NCI-H748 treated with DMSO at 0.1 percent for 48 hours (cell line): ENCODE results near the gene EPSTI1.
A peak's percentile ranks its signal among the peaks of the same experiment; 100 is the strongest.
"Not testable (repeated sequence)": the region's sequence is repeated elsewhere in the genome, so short reads cannot be mapped to it uniquely, and the experiment has no call there.

Experiments used
- DNase-seq: peaks from one replicate; lab custom pipeline; 2025; lab: John Stamatoyannopoulos, UW

Gene EPSTI1

DNA sequence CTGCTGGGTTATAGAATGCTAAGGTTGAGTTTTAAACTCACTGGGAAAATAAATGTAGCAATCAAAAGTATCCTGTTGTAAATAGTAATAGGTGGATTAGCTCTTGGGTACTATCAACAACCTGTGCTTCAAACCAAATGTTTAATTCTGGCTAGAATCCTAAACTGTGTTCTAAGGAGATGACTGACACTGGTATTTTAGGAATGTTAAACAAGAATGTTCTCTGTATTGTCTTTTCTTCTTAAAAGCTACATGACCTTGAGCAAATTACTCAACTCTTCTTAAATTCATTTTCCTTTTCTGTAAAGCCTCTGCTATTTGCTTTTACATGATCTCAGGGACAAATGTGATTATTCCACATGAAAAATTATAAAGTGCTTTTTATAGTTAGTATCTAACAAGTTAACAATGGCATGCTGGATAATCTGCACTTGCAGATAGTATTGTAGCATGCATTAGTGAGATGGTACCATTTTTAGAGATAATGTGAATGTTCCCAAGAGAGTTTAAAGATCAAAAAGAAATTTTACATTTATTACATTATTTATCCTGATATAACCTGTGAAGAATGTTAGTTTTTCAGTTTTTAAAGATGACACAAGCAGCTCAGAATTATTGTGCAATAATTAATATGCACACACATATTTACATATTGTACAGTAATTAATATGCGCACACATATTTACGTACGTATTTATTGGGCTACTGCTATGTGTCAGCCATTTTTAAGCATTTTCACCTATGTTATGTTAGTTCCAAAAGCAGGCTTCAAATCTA, 13.6 kb upstream of the EPSTI1 start:
- no peak for DNase-seq

- DNase-seq = no peak
Observed at GRCh38 chr13:43003729-43004128, 11.7 kb upstream of the EPSTI1 start.

- no peak for DNase-seq
Observed at GRCh38 chr13:43003010-43003409, 11.0 kb upstream of the EPSTI1 start.

DNA sequence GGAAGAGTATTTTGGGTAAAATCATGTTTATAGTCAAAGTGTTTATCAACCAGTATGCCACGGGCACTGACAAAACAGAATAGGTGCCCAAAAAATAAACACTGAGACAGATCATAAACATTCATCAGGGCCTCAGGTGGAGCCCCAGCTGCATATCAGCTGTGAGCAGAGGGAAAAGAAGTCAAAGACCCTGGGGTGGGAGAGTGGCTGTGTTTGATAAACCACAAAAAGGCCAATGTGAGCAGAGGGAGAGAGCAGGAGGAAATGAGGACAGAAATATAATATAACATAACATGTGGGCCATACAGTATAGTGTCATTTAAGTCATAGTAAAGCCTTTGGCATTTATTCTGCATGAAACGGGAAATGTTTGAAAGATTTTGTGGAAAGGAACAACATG, 10.0 kb upstream of the EPSTI1 start:
- no peak for DNase-seq

DNA sequence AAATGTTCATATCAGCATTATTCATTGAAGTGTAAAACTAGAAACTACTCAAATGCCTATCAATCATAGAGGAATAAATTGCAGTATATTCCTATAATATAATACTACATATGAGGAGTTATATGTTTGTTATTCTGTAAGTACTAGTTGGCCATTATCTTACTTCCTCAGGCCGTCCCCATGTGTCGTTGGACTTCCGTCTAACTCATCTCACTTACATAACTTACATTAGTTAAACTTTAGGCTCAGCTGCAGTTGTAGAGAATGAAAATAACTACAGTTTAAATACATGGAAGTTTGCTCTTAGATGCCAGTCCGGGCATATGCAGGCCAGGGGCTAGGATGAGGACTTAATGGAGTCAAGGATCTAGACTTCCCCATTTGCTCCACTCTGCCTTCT, 8.6 kb upstream of the EPSTI1 start:
- no peak for DNase-seq

- no peak for DNase-seq
Observed at GRCh38 chr13:42999491-42999890, 7.5 kb upstream of the EPSTI1 start.

DNA sequence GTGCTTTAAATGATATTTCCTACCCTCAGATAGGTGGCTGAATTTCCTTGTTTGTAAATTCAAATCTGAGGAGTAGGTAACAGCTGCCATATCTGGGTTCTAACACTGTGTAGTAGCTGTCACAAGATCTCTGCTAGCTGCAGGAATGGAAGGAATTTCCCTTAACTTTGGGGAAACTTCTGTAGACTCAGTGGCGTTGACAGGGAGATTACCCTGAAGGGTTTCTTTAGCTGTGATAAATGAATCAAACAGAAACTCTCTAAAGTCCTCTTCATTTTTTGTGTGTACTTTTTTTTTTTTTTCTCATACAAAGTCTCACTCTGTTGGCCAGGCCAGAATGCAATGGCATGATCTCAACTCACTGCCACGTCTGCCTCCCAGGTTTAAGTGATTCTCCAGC, 5.3 kb upstream of the EPSTI1 start:
- DNase-seq = no peak

DNA sequence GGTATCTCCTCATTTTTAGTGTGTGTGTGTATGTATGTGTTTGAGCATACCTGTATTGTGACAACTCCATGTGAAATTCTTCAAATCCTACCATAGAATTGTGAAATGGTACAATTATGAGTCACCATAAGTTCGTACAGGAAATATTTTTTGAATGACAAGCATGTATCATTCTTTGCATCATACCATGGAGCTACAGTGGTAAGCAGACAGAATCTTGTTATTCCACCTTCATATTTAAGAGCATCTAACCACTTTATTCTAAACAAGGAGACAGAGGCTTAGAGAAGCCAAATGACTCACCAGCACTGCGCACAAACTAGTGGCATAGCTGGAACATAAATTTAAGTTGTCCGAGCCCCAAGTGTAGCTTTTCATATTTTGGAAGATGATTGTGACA, 4.5 kb upstream of the EPSTI1 start:
- DNase-seq = no peak

GRCh38 chr13:42994878-42995277, 2.8 kb upstream of the EPSTI1 start:
- no peak for DNase-seq

DNA sequence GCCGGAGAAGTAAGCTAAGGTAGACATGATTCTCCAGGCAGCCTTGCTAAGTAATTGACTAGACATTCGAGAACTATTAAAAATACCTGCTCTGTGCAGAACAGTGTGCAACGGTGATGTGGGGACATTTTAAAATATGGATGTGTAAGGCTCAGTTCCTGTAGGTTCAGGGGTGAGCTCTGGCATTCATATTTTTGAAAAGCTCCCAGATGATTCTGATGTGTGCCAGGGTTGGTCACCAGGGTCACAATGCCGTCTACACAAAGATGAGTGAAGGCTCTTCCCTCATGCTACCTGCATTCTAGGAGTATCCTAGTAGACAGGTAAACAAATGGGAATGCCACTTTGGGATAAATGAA, 702 bp upstream of the EPSTI1 start:
- DNase-seq = no peak

- not testable (repeated sequence) for DNase-seq
Observed at GRCh38 chr13:42991233-42991897, 676 bp downstream of the EPSTI1 start.

DNA sequence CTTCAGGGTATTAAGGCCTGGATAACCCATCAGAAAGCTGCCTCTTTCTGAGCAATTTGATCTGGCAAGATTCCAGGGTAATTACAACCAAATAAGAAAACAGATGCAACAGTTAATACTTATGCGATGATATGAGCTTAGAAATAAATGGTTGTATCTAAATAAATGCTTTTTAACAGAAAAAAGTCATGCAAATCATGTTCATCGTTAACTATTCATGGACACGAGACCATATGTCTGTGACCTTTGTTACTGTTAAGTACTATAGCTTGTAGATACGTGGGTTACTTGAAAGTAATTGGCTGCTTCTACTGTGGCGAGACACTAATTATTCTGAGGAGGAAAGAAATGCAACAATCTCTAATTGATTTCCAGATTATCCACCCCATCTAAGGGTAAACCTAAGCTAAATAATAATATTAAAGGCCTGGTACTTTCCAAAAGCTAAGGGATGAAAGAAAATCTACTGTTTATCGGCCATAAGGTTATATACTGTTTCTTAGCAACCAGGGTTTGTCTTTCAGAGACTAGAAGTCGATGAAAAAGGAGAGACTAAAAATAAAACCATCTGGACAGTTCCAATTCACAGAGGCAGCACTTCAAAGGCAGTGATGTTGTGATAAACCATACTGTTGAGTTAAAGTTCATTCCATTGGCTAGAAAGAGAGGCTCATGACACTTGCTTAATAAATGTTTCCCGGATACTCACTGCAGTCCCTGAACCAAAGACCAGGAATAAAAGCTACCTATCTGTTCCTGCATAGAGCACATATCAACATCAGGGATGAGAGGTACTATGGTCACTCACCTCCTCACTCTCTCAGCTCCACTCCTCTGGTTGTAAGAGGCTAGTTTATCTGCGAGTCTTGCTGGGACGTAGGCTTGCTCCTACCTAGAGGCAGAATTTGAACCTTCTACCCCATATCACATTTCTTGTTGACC, 1.5 kb downstream of the EPSTI1 start:
- peak; percentile 67 for DNase-seq

GRCh38 chr13:42986176-42986574, 5.9 kb downstream of the EPSTI1 start:
- no peak for DNase-seq

- no peak for DNase-seq
Observed at GRCh38 chr13:42985312-42986175, 6.5 kb downstream of the EPSTI1 start.

DNA sequence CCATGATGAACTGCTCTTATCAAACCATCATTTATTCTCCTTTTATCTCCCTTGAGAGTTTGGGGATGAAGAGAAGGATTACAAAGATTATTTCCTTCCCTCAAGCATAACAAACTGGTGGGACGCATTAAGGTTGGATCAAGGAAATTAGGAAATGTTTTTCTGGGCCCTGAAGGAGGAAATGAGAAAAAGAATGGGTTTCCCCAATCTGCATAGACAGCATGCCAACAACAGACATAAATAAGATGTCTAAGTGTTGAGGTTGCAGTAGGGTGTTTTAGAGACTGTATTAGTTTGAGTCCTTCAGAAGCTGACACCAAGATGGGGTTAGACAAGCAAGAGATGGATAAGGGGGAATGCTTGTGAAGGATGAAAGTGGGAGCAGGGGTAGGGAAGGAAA, 7.3 kb downstream of the EPSTI1 start:
- DNase-seq = no peak

- no peak for DNase-seq
Observed at GRCh38 chr13:42984026-42984425, 8.0 kb downstream of the EPSTI1 start.

- DNase-seq = no peak
Observed at GRCh38 chr13:42981853-42982252, 10.2 kb downstream of the EPSTI1 start.

DNA sequence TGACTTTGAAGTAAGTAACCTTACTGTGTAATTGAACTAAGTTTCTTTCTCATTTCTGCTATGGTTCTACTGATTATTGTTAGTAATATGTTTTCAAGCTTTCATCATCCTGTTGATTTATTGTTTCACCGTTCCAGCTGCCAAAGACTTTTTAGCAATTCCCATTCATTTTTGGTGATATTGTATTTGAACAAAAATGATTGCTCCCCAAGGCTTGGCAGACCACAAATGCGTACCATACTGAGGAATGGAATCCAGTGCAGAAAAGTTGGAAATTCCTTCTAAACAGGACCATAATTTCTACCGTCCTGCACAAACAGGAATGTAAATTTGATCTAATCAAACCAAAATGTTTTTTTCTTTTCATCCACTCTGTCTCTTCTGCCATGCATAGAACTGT, 10.7 kb downstream of the EPSTI1 start:
- no peak for DNase-seq

GRCh38 chr13:42977219-42977659, 14.8 kb downstream of the EPSTI1 start:
- no peak for DNase-seq

DNA sequence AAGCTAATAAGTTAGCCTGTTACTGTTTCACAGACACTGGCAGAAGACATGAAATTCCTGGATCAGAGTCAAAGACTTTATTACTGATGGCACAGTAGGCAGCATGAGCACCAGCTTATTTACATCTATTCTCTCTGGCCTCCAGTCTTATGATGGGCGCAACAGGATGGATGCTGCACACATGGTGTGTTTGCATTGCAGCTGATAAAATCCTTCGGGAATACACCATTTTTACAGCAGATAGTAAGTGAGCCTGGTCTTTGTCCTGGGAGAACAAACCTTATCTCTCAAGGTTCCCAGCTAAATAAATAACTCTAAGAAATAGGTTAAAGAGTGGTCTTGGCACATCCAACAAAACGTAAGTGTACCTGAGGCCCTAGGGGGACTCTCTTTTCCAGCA, 16.0 kb downstream of the EPSTI1 start:
- no peak for DNase-seq

GRCh38 chr13:42973581-42973980, 18.5 kb downstream of the EPSTI1 start:
- no peak for DNase-seq
